ENCODE measurements around the gene SOS2.

The SOS2 gene

DNA sequence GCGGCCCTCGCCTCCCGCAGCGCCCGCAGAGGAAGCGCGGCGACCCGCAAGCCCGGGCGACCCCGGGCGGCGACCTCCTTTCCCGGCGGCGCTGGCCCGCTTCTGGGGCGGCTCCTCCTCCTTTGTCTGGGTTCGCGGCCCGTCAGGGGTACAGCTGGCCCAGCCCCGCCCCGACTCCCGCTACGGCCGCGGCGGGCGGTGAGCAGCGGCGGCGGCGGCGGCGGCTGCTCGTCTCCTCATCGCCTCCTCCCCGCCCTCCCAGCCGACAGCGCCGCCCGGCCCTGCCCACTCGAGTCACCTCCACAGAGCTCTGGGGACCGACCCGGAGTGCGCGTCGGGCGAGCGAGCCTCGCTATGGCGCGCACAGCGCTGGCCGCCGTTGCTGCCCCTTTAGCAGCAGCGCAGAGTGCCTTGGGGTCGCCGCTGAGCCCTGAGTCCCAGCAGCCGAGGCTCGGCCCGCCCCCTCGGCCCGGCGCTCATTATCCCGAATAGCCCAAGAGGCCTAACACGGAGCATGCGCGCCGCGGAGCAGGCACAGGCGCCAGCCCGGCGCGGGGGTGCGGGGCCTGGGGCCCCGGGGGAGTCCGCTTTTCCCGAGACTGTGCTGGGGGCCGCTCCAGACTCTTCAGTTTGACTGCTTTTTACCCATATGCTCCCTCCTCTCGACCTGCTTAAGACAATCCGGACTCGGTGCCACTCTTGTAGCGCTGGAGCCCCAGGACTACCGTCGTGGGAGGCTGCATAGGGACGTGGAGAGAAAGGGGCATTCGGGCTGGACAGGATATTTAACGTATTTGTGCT, at the start of gene SOS2:
Gene SOS2 (minus strand): TSS at position 104 of the 801 bp plus-strand sequence. CDS start 295 bp downstream, outside the sequence.
- DNase-seq = peak; percentile 90

DNA sequence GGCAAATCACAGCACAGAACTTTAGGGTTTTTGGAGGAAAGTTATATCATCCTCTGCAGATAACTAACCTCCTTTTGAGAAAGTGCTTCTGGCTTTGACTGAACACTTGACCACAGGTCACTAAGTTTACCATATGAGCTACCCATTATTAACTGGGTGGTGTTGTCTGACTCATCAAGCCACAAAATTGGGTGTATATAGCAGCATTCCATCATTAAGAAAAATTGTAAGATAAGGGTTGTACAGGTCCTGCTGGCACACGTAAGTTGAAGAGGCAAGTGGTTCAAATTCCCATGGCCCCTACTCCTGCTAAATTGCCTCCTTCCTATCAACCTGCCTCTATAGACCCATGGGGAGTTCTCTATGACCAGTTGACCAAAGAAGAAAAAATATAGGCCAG, 41.1 kb upstream of the SOS2 start:
- no peak for DNase-seq

DNA sequence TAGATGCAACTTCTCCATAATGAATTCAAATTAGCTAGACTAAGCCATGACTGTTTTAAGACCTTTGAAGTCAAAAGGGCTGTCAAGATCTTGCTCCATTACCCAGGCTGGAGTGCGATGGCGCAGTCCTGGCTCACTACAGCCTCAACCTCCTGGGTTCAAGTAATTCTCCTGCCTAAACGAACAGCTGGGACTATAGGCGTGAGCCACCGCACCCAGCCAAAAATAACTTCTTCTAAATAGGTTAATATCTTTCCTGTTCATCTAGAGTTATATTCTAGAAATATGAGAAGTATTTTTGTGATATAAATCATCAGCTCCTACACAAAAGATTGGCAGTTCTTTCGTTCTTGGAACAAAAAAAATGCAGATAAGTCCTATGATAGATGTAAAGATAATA, 39.6 kb upstream of the SOS2 start:
- no peak for DNase-seq

DNA sequence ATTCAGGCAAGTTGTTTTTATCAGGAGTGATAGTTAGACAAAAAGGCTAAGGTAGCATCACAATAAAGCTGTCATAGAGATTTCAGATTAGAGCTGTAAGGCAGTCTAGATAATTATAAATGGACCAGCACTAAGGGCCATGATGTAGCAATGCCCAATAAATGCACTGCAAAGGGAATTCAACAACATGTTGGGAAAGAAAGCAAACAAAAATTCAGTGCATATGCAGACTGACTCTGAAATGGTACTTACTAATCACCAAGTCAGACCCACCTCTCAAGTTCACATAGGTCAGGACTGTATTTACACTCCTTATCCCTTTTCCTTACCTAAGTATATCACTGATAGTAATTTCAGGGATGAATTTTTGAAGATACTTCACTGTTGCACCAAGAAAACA, 33.7 kb upstream of the SOS2 start:
- DNase-seq = no peak

DNA sequence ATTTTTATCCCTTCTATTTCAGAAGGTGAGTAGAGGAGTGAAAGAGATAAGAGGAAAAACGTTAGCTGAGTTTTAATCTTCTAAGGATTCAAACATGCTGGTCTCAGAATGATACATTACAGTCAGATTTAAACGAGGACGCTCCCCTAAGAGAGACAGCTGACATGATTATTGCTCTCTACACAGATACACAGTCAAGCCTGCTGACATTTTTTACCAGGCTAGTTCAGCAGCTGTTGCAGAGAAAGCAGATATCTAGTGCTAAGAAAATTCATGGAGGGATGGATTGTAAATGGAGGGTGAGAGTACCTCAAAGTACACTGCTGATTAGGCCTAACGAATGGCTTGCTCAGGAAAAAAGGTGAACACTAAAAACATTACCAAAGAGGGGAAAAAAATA, 31.9 kb upstream of the SOS2 start:
- no peak for DNase-seq

DNA sequence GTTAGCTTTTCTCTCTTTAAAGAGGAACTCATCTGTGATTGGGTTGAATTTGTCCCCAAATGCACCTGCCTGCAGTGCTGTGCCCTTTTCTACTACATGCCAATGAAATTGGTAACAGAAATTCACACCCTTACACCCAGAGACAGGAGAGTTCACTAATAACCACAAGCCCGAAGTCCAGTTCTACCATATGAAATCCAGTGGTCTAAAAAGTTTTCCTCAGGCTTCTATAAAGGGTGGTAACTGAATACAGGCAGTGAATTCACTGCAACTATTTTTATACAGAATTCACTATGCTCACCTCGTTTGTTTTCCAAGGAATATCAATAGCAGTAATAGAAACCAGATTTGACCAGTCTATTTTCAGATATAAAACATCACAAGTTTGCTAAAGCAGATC, 31.5 kb upstream of the SOS2 start:
- no peak for DNase-seq

DNA sequence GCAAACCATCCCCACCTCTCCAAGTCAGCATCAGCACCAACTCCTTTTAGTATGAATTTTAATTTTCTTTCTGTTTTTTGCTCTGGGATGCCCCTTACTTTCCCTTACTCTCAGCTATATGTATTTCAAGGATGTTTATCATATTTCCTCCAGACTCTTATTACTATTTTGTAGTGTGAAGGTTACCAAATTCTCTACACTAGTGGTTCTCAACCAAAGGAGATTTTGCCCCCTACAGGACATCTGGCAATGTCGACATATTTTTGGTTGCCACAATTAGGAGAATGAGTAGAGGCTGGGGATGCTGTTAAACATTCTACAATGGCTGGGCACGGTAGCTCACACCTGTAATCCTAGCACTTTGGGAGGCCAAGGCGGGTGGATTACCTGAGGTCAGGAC, 29.1 kb upstream of the SOS2 start:
- DNase-seq = peak; percentile 5

DNA sequence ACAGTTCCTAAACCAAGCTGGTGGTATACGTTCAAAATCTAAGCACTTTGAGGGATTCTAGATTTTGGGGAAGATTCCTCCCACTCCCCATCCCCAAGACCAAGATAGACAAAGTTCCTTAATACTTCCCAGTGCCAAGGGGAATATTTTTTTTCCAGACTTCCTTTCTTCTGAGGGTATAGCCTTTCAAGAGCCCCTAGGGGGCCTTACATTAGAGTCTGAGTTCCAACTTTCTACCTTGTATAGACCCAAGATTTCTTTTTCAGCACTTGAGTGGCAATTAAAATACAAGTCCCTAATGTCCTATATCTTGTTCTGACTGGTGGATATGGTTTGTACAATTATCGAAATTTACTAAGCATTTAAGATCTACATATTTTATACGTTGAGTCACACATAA, 28.7 kb upstream of the SOS2 start:
- DNase-seq = no peak

DNA sequence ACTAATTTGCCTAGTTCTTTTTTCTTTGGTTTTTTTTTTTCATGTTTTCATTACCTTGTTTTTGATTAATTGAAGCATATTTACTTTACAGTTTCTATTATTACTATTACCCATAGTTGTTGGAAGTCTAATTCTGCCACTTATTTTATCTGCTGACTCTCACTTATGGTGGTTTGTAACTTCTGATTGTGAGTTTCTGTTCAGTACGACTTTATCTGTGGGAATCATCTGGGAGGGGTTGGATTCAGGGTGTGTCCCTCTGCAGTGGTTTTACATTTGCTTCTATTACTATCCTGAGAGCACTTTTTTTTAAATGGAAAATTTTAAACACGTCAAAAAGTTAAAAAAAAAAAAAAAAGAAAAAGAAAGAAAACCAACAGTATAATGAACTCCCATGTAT, 26.4 kb upstream of the SOS2 start:
- DNase-seq = no peak

DNA sequence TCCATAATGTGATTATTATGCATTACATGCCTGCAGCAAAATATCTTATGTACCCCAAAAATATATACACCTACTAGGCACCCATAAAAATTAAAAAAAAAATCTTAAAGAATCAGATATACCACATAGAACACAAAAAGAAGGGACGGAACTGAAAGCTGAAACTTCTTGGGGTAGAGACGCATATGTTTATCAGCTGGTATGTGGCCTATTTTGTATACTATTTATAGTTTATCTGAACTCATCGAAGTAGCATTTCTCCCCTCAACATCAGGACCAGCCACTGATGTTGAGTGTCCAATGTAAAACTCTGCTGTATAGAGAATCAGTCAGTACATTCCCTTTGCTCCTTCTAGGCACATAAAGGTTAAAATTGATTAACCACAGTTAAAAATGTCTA, 22.9 kb upstream of the SOS2 start:
- no peak for DNase-seq

DNA sequence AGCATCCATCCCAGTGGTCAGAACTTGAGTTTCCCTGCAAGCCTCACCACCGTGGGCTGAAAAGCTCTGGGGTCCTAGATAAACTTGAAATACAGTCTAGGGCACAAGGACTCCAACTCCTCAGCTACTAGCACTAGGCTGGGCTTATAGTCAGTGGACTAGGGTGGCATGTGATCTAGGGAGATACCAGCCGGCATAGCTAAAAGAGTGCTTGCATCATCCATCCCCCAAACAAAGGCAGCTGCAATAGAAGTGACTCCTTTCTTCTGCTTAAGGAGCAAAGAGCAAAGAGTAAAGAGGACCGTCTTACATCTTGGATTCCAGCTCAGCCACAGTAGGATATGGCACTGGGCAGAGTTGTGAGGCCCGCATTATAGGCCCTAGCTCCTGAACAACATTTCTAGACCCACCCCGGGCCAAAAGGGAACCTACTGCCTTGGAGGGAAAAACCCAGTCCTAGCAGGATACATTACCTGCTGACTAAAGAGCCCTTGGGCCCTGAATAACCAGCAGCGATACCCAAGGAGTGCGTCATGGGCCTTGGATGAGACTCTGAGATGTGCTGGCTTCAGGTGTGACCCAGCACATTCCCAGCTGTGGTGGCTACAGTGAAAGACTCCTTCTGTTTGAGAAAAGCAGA, 17.9 kb upstream of the SOS2 start:
- no peak for DNase-seq

DNA sequence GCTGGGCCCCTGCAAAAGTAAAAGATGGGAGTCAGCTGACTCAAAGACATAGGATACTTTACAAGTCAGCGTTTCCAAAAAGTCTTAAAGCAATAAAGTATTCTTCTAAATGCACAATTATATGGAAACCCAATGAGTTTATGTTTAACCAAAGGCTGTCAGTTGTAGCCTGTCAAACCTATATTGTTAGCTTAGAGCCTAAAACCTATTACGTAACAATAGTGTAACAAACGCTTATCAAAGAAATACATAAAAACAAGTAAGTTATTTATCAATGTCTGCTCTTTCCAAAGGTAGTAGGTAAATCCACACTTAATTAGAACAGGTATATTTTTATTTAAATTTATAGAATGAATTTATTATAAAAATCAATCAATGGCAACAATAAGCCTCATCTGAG, 15.9 kb upstream of the SOS2 start:
- DNase-seq = no peak

DNA sequence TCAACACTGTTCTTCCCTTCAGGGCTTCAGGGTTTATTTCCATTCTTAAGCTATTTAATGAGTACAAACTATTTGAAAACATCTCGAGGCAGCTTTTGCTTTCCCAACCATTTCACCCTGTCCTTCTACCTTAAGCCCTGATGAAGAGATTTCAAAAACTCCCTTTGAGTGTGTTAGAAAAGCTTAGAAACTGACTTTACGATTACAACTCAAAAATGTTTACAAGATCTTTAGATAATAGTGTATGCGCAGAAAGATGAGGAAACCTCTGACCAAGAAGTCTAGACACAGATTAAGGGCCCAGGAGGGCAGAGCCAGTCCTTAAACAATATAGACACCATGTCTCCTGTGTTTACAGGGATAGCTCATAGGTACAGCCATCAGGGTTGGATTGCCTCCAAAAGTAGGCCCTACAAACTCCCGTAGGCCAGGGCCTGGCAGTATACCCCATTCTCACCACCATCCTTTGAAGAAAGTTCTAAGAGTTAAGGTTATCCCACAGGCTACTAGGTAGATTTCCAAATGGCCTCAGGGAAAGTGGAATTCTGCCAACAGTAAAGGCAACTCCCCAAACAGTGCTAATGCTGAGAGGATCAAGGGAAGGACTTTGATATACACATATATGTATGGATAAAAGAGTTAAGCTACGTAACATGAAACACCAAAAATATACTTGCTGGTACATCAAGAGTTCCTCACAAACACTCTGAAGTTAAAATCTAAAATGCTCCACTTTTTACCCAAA, 11.4 kb upstream of the SOS2 start:
- no peak for DNase-seq

DNA sequence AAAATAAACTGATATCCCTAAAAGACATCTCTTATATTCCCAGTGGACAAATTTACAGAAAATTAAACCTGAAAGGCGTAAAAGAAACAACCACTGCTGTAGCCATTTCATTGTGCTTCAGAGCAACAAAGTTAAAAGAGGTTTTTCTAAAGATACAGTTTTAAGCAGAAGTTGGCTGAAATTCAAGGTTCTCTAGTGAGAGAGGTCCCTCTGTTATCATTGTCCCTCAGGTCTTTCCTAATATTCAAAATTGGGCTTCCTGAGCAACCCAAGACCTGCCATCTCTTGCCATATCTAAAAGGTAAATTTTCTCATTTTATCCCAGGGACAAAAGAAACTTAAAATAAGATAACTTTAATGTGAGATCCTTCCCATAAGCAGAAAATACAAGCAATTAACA, 10.7 kb upstream of the SOS2 start:
- DNase-seq = no peak

DNA sequence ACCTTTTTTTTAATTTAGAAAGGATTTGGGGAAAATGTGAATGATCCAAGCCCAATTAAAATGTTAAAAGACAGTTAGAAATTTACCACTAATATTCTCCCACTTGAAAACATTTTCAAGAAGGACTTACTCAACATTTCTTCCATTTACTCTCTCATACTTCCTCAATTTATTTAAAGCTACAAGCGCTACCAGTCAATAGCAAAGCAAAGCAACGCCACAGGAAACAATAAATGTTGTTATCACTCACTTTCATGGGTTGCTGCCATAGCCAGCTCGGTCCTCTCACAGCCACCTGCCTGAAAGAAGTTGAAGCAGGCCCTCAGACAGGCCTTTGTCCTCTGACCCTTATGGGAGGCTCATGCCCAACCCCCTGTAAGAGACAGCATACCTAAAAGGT, 6.0 kb upstream of the SOS2 start:
- DNase-seq = no peak

DNA sequence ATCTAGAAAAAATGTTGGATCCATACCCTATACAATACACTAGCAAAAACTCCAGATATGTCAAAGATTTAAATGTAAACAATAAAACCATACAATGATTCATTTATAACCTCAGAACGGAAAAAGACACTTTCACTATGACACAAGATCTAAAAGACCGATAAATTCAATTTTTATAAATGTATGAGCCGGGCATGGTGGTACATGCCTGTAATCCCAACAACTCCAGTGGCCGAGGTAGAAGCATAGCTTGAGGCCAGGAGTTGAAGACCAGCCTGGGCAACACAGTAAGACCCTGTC, 2.5 kb upstream of the SOS2 start:
- no peak for DNase-seq

DNA sequence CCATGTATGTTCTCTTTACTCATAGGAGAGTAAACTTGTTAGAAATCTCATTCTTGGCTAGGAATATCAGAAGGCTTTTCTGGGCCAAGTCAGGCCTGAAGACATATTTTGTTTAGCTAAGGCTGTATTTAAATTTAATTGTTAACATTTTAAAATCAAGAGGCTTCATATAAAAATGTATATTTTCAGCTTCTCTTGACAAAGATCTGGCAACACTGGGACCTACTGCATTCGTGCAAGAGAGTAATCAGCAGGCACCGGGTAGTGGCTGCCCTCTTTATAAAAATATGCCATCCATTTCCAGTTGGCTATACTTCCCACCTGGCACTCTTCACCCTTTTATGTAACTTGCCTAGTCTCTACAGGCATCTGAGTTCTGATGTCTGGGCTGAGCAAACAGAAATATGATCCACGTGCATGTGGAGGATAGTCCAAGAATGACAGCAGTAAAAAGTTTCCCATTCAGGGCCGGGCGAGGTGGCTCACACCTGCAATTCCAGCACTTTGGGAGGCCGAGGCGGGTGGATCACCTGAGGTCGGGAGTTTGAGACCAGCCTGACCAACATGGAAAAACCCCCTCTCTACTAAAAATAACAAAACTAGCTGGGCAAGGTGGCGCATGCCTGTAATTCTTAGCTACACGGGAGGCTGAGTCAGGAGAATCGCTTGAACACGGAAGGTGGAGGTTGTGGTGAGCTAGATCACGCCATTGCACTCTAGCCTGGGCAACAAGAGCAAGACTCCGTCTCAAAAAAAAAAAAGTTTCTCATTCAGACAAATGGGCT, 2.0 kb upstream of the SOS2 start:
- no peak for DNase-seq

DNA sequence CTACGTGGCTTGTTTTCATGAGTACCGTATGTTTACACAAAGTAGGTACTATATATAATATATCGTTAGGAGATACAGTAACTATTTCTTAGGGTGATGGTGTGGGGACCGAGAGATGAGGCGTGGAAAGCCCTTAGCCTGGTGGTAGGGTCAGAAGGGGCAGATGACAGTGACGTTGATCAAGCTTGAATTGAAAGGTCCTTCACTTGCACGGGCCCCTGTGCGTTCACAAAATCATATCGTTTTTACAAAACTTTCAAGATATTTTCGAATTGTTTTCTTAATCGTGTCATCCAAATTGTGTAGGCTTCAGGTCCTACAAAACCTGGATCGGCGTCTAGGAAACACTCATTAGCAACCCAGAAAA, 881 bp upstream of the SOS2 start:
- DNase-seq = no peak

DNA sequence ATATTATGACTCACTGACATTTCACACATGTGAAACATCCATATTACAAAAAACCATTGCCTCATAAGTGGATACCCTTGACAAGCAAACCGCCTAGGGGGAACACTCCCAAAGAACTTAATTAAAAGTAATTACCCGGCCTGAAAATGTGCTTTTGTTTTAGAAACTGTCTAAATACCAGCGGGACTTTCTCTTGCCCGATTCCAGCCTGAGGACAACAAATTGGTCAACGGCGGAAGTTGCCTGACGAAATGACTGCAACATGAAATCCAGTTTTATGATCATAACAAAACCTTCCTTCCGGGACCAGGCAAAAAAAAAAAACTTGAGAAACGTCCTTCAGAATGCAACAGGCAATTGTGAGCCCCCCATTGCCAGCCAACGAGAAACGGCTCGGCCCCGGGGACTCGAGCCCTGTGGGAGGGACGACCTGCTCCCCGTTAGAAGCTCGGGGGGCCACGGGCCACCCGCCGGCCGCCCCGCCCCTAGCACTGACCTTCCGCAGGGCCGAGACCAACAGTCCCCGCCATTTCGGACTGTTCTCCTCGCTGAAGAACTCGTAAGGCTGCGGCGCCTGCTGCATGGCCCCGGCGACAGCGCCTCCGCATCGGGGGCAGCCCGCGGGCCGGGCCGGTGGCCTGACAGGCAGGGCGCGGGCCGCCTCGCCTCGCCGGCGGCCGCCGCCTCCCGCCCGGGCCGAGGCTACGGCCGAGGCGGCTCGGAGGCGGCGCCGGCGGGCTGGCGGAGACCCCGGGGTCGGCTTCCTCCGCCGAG, 490 bp downstream of the SOS2 start:
- DNase-seq = peak; percentile 48

DNA sequence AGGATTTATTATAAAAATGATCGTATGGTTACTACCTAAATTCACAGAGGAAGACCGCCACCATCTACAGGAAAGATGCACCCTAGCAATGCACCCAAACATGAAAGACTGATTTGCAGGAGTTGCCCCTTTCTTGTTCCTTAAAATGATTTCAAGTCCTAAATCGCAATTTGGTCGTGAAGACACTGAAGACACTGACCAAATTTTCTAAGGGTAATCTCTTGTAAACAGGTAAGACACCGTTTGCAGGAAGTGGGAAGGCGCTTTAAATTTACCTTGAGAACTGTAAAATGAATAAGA, 1.0 kb downstream of the SOS2 start:
- DNase-seq = no peak

DNA sequence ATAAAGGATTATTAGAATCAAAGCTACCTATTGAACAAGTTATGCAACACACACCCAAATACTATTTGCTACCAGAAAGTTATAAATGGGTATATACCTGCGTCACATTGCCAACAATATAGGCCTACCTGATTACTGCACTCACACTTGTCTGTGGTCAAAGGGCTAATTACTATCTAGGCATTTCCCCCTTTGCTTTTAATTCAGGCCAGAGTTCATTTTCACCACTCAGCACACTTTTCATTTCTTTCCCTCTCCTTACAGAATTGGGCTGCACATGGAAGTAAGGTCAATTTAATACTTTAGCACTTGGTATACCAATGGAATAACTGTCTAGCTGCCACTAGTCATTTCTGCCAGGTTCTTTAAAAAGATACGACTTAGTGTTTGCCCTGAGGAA, 1.7 kb downstream of the SOS2 start:
- DNase-seq = peak; percentile 14

DNA sequence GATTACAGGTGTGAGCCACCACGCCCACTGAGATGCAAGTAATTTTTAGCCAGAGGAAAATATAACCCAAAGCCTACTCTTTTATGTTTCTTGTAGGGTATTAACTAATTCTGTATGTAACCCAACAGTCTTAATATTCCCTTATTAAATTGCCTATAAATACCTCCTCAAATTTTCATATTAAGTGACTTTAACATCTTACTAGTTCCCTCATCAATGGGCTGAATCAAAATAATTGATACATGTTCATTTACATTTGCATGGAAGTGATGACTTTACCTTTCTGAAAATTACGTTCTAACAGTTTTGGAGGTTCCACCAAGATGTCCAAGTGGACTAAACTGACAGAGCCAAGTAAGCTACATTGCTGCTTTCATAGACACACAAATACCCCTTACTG, 3.1 kb downstream of the SOS2 start:
- DNase-seq = no peak

DNA sequence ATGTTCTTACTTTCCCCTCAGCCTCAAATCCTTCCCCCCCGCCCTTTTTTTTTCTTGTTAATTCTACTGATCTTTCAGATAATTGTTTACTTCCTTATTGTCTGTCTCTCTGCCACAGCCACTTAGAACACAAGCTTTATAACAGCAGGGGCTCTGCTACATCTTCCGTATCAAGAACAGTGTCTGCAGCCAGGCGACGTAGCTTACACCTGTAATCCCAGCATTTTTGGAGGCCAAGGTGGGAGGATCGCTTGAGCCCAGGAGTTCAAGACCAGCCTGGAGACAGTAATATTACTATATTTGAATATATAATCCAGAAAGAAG, 5.4 kb downstream of the SOS2 start:
- DNase-seq = no peak
